Bronchial epithelial cell (primary cell): ENCODE results near the gene HMX1. TPM values are rescaled to one million over a fixed set of nuclear protein-coding genes. Genes with fewer than 3 reads are reported as not detected.

Experiments used
- DNase-seq: peaks from one replicate; pipeline ENCODE4 v3.0.0-alpha.2; 2010; ENCODE audit warnings: low read depth
- FAIRE-seq: peaks from 2 replicates; lab custom pipeline; 2011; peaks lifted over from hg19 to GRCh38; lab: Jason Lieb, UNC
- H3K27me3 ChIP-seq: 2 replicates; pipeline ENCODE4 v1.5.1; 2011; ENCODE audit warnings: low read length; ENCODE audit not compliant: control insufficient read depth, insufficient read depth
- H3K36me3 ChIP-seq: 2 replicates; pipeline ENCODE4 v1.5.1; 2011; ENCODE audit warnings: low read length; ENCODE audit not compliant: control insufficient read depth, insufficient read depth
- H3K4me3 ChIP-seq: 2 replicates; pipeline ENCODE4 v1.5.1; 2011; ENCODE audit warnings: mild to moderate bottlenecking, low read depth, low read length, control low read depth
- CTCF ChIP-seq: IDR thresholded peaks from 2 replicates; pipeline ENCODE4 v1.5.1; 2011; ENCODE audit warnings: mild to moderate bottlenecking, moderate library complexity, low read length, control low read depth, inconsistent platforms; ENCODE audit not compliant: insufficient read depth, severe bottlenecking
- total RNA-seq: library from RNA; depleted of rRNA; stranded (reverse); fragments of >200 nt; gene quantifications from 2 replicates; pipeline ENCODE4 v1.2.1, GENCODE V29; 2014

Gene HMX1
- total RNA-seq, 1 donor from 2014 or later = not detected

- Histone ChIP-seq H3K4me3 (no peak overlapping the region), H3K27me3 (peaks cover 41% of the 10 kb centered on the region), H3K36me3 (no peaks in the 10 kb centered on the region)
- FAIRE-seq = no peak
- DNase-seq = no peak
- no peak for TF ChIP-seq CTCF
These were observed 21.6 kb upstream of the HMX1 start for GRCh38 chr4:8893227-8893623.

- FAIRE-seq (no peak), DNase-seq (no peak)
- no peak overlapping the region for H3K4me3 ChIP-seq
- no peaks in the 10 kb centered on the region for H3K36me3 ChIP-seq
- TF ChIP-seq CTCF = no peak
- peaks cover 44% of the 10 kb centered on the region for H3K27me3 ChIP-seq
These were observed 21.1 kb upstream of the HMX1 start for GRCh38 chr4:8892556-8893226.

- no peak for DNase-seq
These were observed 20.3 kb upstream of the HMX1 start for GRCh38 chr4:8891646-8892555.

GRCh38 chr4:8891255-8891645, 19.6 kb upstream of the HMX1 start:
- Histone ChIP-seq H3K27me3 (peaks cover 44% of the 10 kb centered on the region), H3K4me3 (no peak overlapping the region), H3K36me3 (no peaks in the 10 kb centered on the region)
- DNase-seq (no peak), FAIRE-seq (no peak)
- TF ChIP-seq CTCF = no peak

More at GRCh38 chr4:8891646-8892555, 20.3 kb upstream of the HMX1 start:
- Histone ChIP-seq H3K27me3 (peaks cover 44% of the 10 kb centered on the region), H3K4me3 (no peak overlapping the region), H3K36me3 (no peaks in the 10 kb centered on the region)
- FAIRE-seq = no peak
- TF ChIP-seq CTCF = no peak

- Histone ChIP-seq H3K27me3 (peaks cover 34% of the 10 kb centered on the region), H3K36me3 (no peaks in the 10 kb centered on the region), H3K4me3 (no peak overlapping the region)
- FAIRE-seq (no peak), DNase-seq (no peak)
- no peak for TF ChIP-seq CTCF
These were observed 17.2 kb upstream of the HMX1 start for GRCh38 chr4:8888856-8889255.
